Measurements from ENCODE around the gene SNX3. TPM values are rescaled to one million over a fixed set of nuclear protein-coding genes. Genes with fewer than 3 reads are reported as not detected.

SNX3 gene
- polyA plus RNA-seq, 1 donor, result 284 TPM

- no peak overlapping the region for H3K27ac ChIP-seq (ENCODE audit: low read length)
- H3K4me3 ChIP-seq (ENCODE audit: low read length), result no peak overlapping the region
- H3K27me3 ChIP-seq (ENCODE audit: control insufficient read depth, insufficient read depth, low read length), result peaks cover 100% of the 10 kb centered on the region
- H3K9me3 ChIP-seq (ENCODE audit: control insufficient read depth, low read depth, low read length), result peaks cover 21% of the 10 kb centered on the region
- peak in 1 of 2 donors; percentile 13 for DNase-seq
- H3K36me3 ChIP-seq (ENCODE audit: control insufficient read depth, insufficient read depth, low read length), result no peaks in the 10 kb centered on the region
- WGBS (ENCODE audit: insufficient coverage, low lambda C conversion rate), result no CpG with 5 or more reads among the region's 58 CpGs
- H3K4me1 ChIP-seq (ENCODE audit: control insufficient read depth, insufficient read depth, low read length), result peaks cover 50% of the 10 kb centered on the region
Observed at GRCh38 chr6:108166664-108167448, 94.0 kb downstream of the SNX3 start.

GRCh38 chr6:108165714-108166663, 94.9 kb downstream of the SNX3 start, which contains the start of gene NR2E1:
TSS of gene NR2E1 (plus strand) at chr6:108166022. CDS start at chr6:108166766, 744 bp downstream.
- H3K4me1 ChIP-seq (ENCODE audit: control insufficient read depth, insufficient read depth, low read length), result peaks cover 50% of the 10 kb centered on the region

GRCh38 chr6:108164815-108165706, 95.8 kb downstream of the SNX3 start:
- peaks cover 50% of the 10 kb centered on the region for H3K4me1 ChIP-seq (ENCODE audit: control insufficient read depth, insufficient read depth, low read length)
- no peaks in the 10 kb centered on the region for H3K36me3 ChIP-seq (ENCODE audit: control insufficient read depth, insufficient read depth, low read length)
- peak in 1 of 2 donors; percentile 14 for DNase-seq
- H3K9me3 ChIP-seq (ENCODE audit: control insufficient read depth, low read depth, low read length), result peaks cover 21% of the 10 kb centered on the region
- WGBS (ENCODE audit: insufficient coverage, low lambda C conversion rate), result no CpG with 5 or more reads among the region's 69 CpGs
- H3K27ac ChIP-seq (ENCODE audit: low read length), result no peak overlapping the region
- no peak overlapping the region for H3K4me3 ChIP-seq (ENCODE audit: low read length)
- H3K27me3 ChIP-seq (ENCODE audit: control insufficient read depth, insufficient read depth, low read length), result peaks cover 99% of the 10 kb centered on the region

More at GRCh38 chr6:108165714-108166663, 94.9 kb downstream of the SNX3 start, which contains the start of gene NR2E1:
- Histone ChIP-seq H3K27me3 (ENCODE audit: control insufficient read depth, insufficient read depth, low read length) (peaks cover 100% of the 10 kb centered on the region), H3K36me3 (ENCODE audit: control insufficient read depth, insufficient read depth, low read length) (no peaks in the 10 kb centered on the region), H3K27ac (ENCODE audit: low read length) (no peak within 1 kb of the TSS), H3K4me3 (ENCODE audit: low read length) (no peak within 1 kb of the TSS), H3K9me3 (ENCODE audit: control insufficient read depth, low read depth, low read length) (peaks cover 21% of the 10 kb centered on the region)
- peak in 1 of 2 donors; percentile 32 for DNase-seq
- WGBS (ENCODE audit: insufficient coverage, low lambda C conversion rate), result no CpG with 5 or more reads among the region's 54 CpGs

GRCh38 chr6:108164543-108164814, 96.4 kb downstream of the SNX3 start:
- Histone ChIP-seq H3K27me3 (ENCODE audit: control insufficient read depth, insufficient read depth, low read length) (peaks cover 97% of the 10 kb centered on the region), H3K27ac (ENCODE audit: low read length) (no peak overlapping the region), H3K4me1 (ENCODE audit: control insufficient read depth, insufficient read depth, low read length) (peaks cover 48% of the 10 kb centered on the region), H3K4me3 (ENCODE audit: low read length) (no peak overlapping the region), H3K36me3 (ENCODE audit: control insufficient read depth, insufficient read depth, low read length) (no peaks in the 10 kb centered on the region), H3K9me3 (ENCODE audit: control insufficient read depth, low read depth, low read length) (peaks cover 21% of the 10 kb centered on the region)
- no CpG with 5 or more reads among the region's 17 CpGs for WGBS (ENCODE audit: insufficient coverage, low lambda C conversion rate)
- DNase-seq, result no peak

- WGBS (ENCODE audit: insufficient coverage, low lambda C conversion rate), result 0% methylated on average over 3 of the region's 41 CpGs
- H3K27ac ChIP-seq (ENCODE audit: low read length), result no peak overlapping the region
- peaks cover 18% of the 10 kb centered on the region for H3K9me3 ChIP-seq (ENCODE audit: control insufficient read depth, low read depth, low read length)
- peaks cover 94% of the 10 kb centered on the region for H3K27me3 ChIP-seq (ENCODE audit: control insufficient read depth, insufficient read depth, low read length)
- H3K4me1 ChIP-seq (ENCODE audit: control insufficient read depth, insufficient read depth, low read length), result peaks cover 42% of the 10 kb centered on the region
- no peak overlapping the region for H3K4me3 ChIP-seq (ENCODE audit: low read length)
- no peak for DNase-seq
- H3K36me3 ChIP-seq (ENCODE audit: control insufficient read depth, insufficient read depth, low read length), result no peaks in the 10 kb centered on the region
Observed at GRCh38 chr6:108163644-108164542, 96.9 kb downstream of the SNX3 start.

GRCh38 chr6:108163267-108163643, 97.6 kb downstream of the SNX3 start:
- no peak overlapping the region for H3K27ac ChIP-seq (ENCODE audit: low read length)
- no peak for DNase-seq
- H3K36me3 ChIP-seq (ENCODE audit: control insufficient read depth, insufficient read depth, low read length), result no peaks in the 10 kb centered on the region
- WGBS (ENCODE audit: insufficient coverage, low lambda C conversion rate), result no CpG with 5 or more reads among the region's 6 CpGs
- H3K27me3 ChIP-seq (ENCODE audit: control insufficient read depth, insufficient read depth, low read length), result peaks cover 94% of the 10 kb centered on the region
- no peak overlapping the region for H3K4me3 ChIP-seq (ENCODE audit: low read length)
- H3K4me1 ChIP-seq (ENCODE audit: control insufficient read depth, insufficient read depth, low read length), result peaks cover 36% of the 10 kb centered on the region
- peaks cover 18% of the 10 kb centered on the region for H3K9me3 ChIP-seq (ENCODE audit: control insufficient read depth, low read depth, low read length)

GRCh38 chr6:108161724-108162282, 99.0 kb downstream of the SNX3 start:
- Histone ChIP-seq H3K4me1 (ENCODE audit: control insufficient read depth, insufficient read depth, low read length) (peaks cover 28% of the 10 kb centered on the region), H3K4me3 (ENCODE audit: low read length) (no peak overlapping the region), H3K36me3 (ENCODE audit: control insufficient read depth, insufficient read depth, low read length) (no peaks in the 10 kb centered on the region), H3K27ac (ENCODE audit: low read length) (no peak overlapping the region), H3K27me3 (ENCODE audit: control insufficient read depth, insufficient read depth, low read length) (peaks cover 94% of the 10 kb centered on the region), H3K9me3 (ENCODE audit: control insufficient read depth, low read depth, low read length) (peaks cover 20% of the 10 kb centered on the region)
- WGBS (ENCODE audit: insufficient coverage, low lambda C conversion rate), result no CpG with 5 or more reads among the region's 3 CpGs
- no peak for DNase-seq

Data from large intestine (tissue), 3 donors.